ENCODE results near the gene PTRH1.

PTRH1 gene

GRCh38 chr9:127746959-127747569 is 31.6 kb upstream of the PTRH1 start:
- TF ChIP-seq CTCF (IDR thresholded peaks at IDR 0.05), result no peak

GRCh38 chr9:127744398-127745110 is 29.1 kb upstream of the PTRH1 start:
- no peak for TF ChIP-seq CTCF (IDR thresholded peaks at IDR 0.05)

GRCh38 chr9:127742435-127743088 is 27.1 kb upstream of the PTRH1 start:
- TF ChIP-seq CTCF (IDR thresholded peaks at IDR 0.05), result no peak

GRCh38 chr9:127741831-127742434 is 26.5 kb upstream of the PTRH1 start:
- TF ChIP-seq CTCF (IDR thresholded peaks at IDR 0.05), result no peak

- no peak for TF ChIP-seq CTCF (IDR thresholded peaks at IDR 0.05)
These were observed 24.3 kb upstream of the PTRH1 start for GRCh38 chr9:127739614-127740330.

- TF ChIP-seq CTCF (IDR thresholded peaks at IDR 0.05), result no peak
These were observed 23.2 kb upstream of the PTRH1 start for GRCh38 chr9:127738666-127739065.

GRCh38 chr9:127735530-127736185 is 20.2 kb upstream of the PTRH1 start:
- TF ChIP-seq CTCF (IDR thresholded peaks at IDR 0.05), result no peak
